HepG2 (cell line): ENCODE data around the gene PWP1. TPM values are rescaled to one million over a fixed set of nuclear protein-coding genes. Genes with fewer than 3 reads are reported as not detected.

Source experiments
- CSRNP1 ChIP-seq: sonication (generic); formaldehyde crosslinking; IDR thresholded peaks from 2 replicates; pipeline ENCODE4 v1.8.1; 2023; ENCODE audit warnings: mild to moderate bottlenecking, missing genetic modification reagents
- CTCF ChIP-seq: sonication (generic); formaldehyde crosslinking; IDR thresholded peaks from 2 replicates; pipeline ENCODE4 v1.5.0; 2020; ENCODE audit warnings: mild to moderate bottlenecking, missing genetic modification reagents, moderate library complexity
- DNMT3B ChIP-seq: conservative IDR thresholded peaks from 2 replicates; pipeline ENCODE4 v1.6.1; 2016; ENCODE audit warnings: missing biosample characterization, control low read depth
- DZIP1 ChIP-seq: sonication (generic); formaldehyde crosslinking; IDR thresholded peaks from 2 replicates; pipeline ENCODE4 v1.5.0; 2020; ENCODE audit warnings: mild to moderate bottlenecking, missing genetic modification reagents
- ERF ChIP-seq: IDR thresholded peaks from 2 replicates; pipeline ENCODE4 v1.6.1; 2018; ENCODE audit warnings: missing biosample characterization, missing genetic modification reagents
- GFI1 ChIP-seq: sonication (generic); formaldehyde crosslinking; IDR thresholded peaks from 2 replicates; pipeline ENCODE4 v1.5.0; 2020; ENCODE audit warnings: missing genetic modification reagents, mild to moderate bottlenecking, borderline replicate concordance
- HDAC2 ChIP-seq: sonication (generic); formaldehyde crosslinking; IDR thresholded peaks from 2 replicates; pipeline ENCODE4 v1.4.0; 2020; ENCODE audit warnings: missing genetic modification reagents
- HOMEZ ChIP-seq: IDR thresholded peaks from 2 replicates; pipeline ENCODE4 v1.6.1; 2016; ENCODE audit warnings: low read depth
- KDM1A ChIP-seq: IDR thresholded peaks from 2 replicates; pipeline ENCODE4 v1.6.1; 2016; ENCODE audit warnings: missing compliant biosample characterization
- PRPF4 ChIP-seq: fragments of 200-400 bp; formaldehyde crosslinking; IDR thresholded peaks from 2 replicates; pipeline ENCODE4 v1.6.1; 2016; ENCODE audit warnings: low read length, low read depth; ENCODE audit not compliant: poor library complexity, severe bottlenecking
- RXRA ChIP-seq: sonication (generic); formaldehyde crosslinking; IDR thresholded peaks from 2 replicates; pipeline ENCODE4 v1.5.1; 2020; ENCODE audit warnings: missing genetic modification reagents
- TFAP4 ChIP-seq: sonication (generic); IDR thresholded peaks from 2 replicates; pipeline ENCODE4 v1.6.1; 2016; ENCODE audit warnings: low read depth, borderline replicate concordance
- THAP11 ChIP-seq: IDR thresholded peaks from 2 replicates; pipeline ENCODE4 v1.6.1; 2016; ENCODE audit warnings: missing biosample characterization, missing genetic modification reagents
- THAP9 ChIP-seq: sonication (generic); formaldehyde crosslinking; IDR thresholded peaks from 2 replicates; pipeline ENCODE4; 2020; ENCODE audit warnings: missing genetic modification reagents, mild to moderate bottlenecking, borderline replicate concordance
- U2AF2 ChIP-seq: fragments of 200-400 bp; formaldehyde crosslinking; IDR thresholded peaks from 2 replicates; pipeline ENCODE4 v1.6.1; 2017; ENCODE audit warnings: low read depth, mild to moderate bottlenecking, low read length
- ZNF232 ChIP-seq: sonication (generic); formaldehyde crosslinking; IDR thresholded peaks from 2 replicates; pipeline ENCODE4 v1.4.0; 2020; ENCODE audit warnings: missing genetic modification reagents, borderline replicate concordance
- ZNF678 ChIP-seq: sonication (generic); formaldehyde crosslinking; IDR thresholded peaks from 2 replicates; pipeline ENCODE4 v1.4.0; 2020; ENCODE audit warnings: mild to moderate bottlenecking, missing genetic modification reagents
- polyA plus RNA-seq, 8 experiments: library from polyadenylated mRNA; depleted of rRNA in 3 of 8; stranded (reverse) in 7 of 8; unstranded in 1 of 8; fragments of >200 nt; fragmentation: Illumina TruSeq in 4 of 8; extraction: Trizol in 4 of 8; gene quantifications; 2 replicates each; pipeline versions ENCODE4 v1.2.1 to v1.2.3, GENCODE V29; 2011 to 2016; ENCODE audit warnings: low read depth in 4 of 8, missing spikeins in 1 of 8, mixed read lengths in 1 of 8; ENCODE audit not compliant: insufficient read depth in 1 of 8
- total RNA-seq, 5 experiments: library from RNA; depleted of rRNA; stranded (reverse); fragments of >200 nt; fragmentation: Illumina TruSeq; extraction: Trizol; gene quantifications; 2 replicates each; pipeline ENCODE4 v1.2.3, GENCODE V29; 2016; ENCODE audit warnings: low read depth in 1 of 5

The PWP1 gene
- total and polyA plus RNA-seq, 2 of the 13 experiments (the other 11 are each of a cell fraction or from before 2014, with no cell fraction given): 65.9 to 70.2 TPM

- TF ChIP-seq TFAP4 (no peak; the same call in 1 of the 2 replicates), RXRA (CRISPR knock-in tag) (no peak), ZNF678 (CRISPR knock-in tag) (0 out of 2 replicates have a peak, but pooled peaks have one; percentile 31), GFI1 (CRISPR knock-in tag) (peak; percentile 3; the same call in 1 of the 2 replicates), KDM1A (0 out of 2 replicates have a peak, but pooled peaks have one; percentile 25), DNMT3B (no peak), THAP11 (CRISPR knock-in tag) (peak; percentile 86), CSRNP1 (CRISPR knock-in tag) (no peak), PRPF4 (no peak), ZNF232 (CRISPR knock-in tag) (no peak), CTCF (CRISPR knock-in tag) (peak; percentile 79), DZIP1 (CRISPR knock-in tag) (no peak), HOMEZ (CRISPR knock-in tag) (no peak), ERF (CRISPR knock-in tag) (peak; percentile 81), HDAC2 (CRISPR knock-in tag) (0 out of 2 replicates have a peak, but pooled peaks have one; percentile 8), THAP9 (CRISPR knock-in tag) (no peak), U2AF2 (no peak)
Observed at GRCh38 chr12:107760809-107761501, 75.4 kb downstream of the PWP1 start, which contains the start of gene PRDM4 (continued).
